HG02970 (cell line): ENCODE measurements around the gene GJA4.
"Not testable (repeated sequence)": the region's sequence is repeated elsewhere in the genome, so short reads cannot be mapped to it uniquely, and the experiment has no call there.

Experiments
- ATAC-seq: cut with Tn5 transposase; IDR thresholded peaks from one replicate; pipeline ENCODE4 v1.9.1; 2021; ENCODE audit warnings: mild to moderate bottlenecking, moderate library complexity, moderate number of reproducible peaks; ENCODE audit not compliant: unreplicated experiment, low FRiP score

GJA4 gene

GRCh38 chr1:34763142-34763781, 29.5 kb upstream of the GJA4 start:
- ATAC-seq = no peak

GRCh38 chr1:34768856-34769255, 23.9 kb upstream of the GJA4 start:
- no peak for ATAC-seq

- ATAC-seq = no peak
Observed at GRCh38 chr1:34770891-34771504, 21.8 kb upstream of the GJA4 start.

- ATAC-seq = no peak
Observed at GRCh38 chr1:34771573-34772371, 21.0 kb upstream of the GJA4 start.

GRCh38 chr1:34773114-34773513, 19.7 kb upstream of the GJA4 start:
- not testable (repeated sequence) for ATAC-seq

- no peak for ATAC-seq
Observed at GRCh38 chr1:34774957-34775356, 17.8 kb upstream of the GJA4 start.

- no peak for ATAC-seq
Observed at GRCh38 chr1:34776911-34777310, 15.9 kb upstream of the GJA4 start.

GRCh38 chr1:34777519-34778321, 15.1 kb upstream of the GJA4 start:
- no peak for ATAC-seq

- ATAC-seq = no peak
Observed at GRCh38 chr1:34778381-34778780, 14.4 kb upstream of the GJA4 start.

GRCh38 chr1:34779005-34779404, 13.8 kb upstream of the GJA4 start:
- no peak for ATAC-seq

- ATAC-seq = no peak
Observed at GRCh38 chr1:34779526-34779925, 13.3 kb upstream of the GJA4 start.

- no peak for ATAC-seq
Observed at GRCh38 chr1:34779962-34780361, 12.8 kb upstream of the GJA4 start.

GRCh38 chr1:34780528-34780927, 12.3 kb upstream of the GJA4 start:
- ATAC-seq = no peak

GRCh38 chr1:34781071-34781843, 11.5 kb upstream of the GJA4 start, which contains the start of gene GJB3:
GJB3 (plus strand) TSS chr1:34781214; CDS start chr1:34784763, 3,549 bp downstream.
- ATAC-seq = no peak

- no peak for ATAC-seq
Observed at GRCh38 chr1:34781844-34782391, 10.9 kb upstream of the GJA4 start.

- ATAC-seq = no peak
Observed at GRCh38 chr1:34784751-34785221, 8.0 kb upstream of the GJA4 start.

- no peak for ATAC-seq
Observed at GRCh38 chr1:34785231-34785874, 7.4 kb upstream of the GJA4 start.

GRCh38 chr1:34785875-34786470, 6.8 kb upstream of the GJA4 start:
- no peak for ATAC-seq
